ENCODE data around the gene SYK.

SYK gene

GRCh38 chr9:90909225-90909624, 107.6 kb downstream of the SYK start:
- no peak for DNase-seq

GRCh38 chr9:90909747-90910283, 108.2 kb downstream of the SYK start:
- no peak for DNase-seq

GRCh38 chr9:90914196-90914595, 112.6 kb downstream of the SYK start:
- DNase-seq: no peak

- DNase-seq: peak; percentile 75
These were observed 113.4 kb downstream of the SYK start for GRCh38 chr9:90914868-90915483.

GRCh38 chr9:90915693-90916092, 114.1 kb downstream of the SYK start:
- DNase-seq: no peak

- DNase-seq: no peak
These were observed 114.6 kb downstream of the SYK start for GRCh38 chr9:90916147-90916734.

- no peak for DNase-seq
These were observed 118.3 kb downstream of the SYK start for GRCh38 chr9:90919883-90920282.

GRCh38 chr9:90921104-90921503, 119.5 kb downstream of the SYK start:
- DNase-seq: no peak

GRCh38 chr9:90921969-90922368, 120.3 kb downstream of the SYK start:
- DNase-seq: no peak

- DNase-seq: no peak
These were observed 124.1 kb downstream of the SYK start for GRCh38 chr9:90925581-90926257.

GRCh38 chr9:90926936-90927335, 125.3 kb downstream of the SYK start:
- DNase-seq: no peak

- DNase-seq: no peak
These were observed 125.9 kb downstream of the SYK start for GRCh38 chr9:90927496-90927895.

- no peak for DNase-seq
These were observed 128.0 kb downstream of the SYK start for GRCh38 chr9:90929626-90930025.

GRCh38 chr9:90933468-90933867, 131.8 kb downstream of the SYK start:
- no peak for DNase-seq

GRCh38 chr9:90939351-90939750, 137.7 kb downstream of the SYK start:
- DNase-seq: no peak

GRCh38 chr9:90940280-90940679, 138.7 kb downstream of the SYK start:
- DNase-seq: no peak

- DNase-seq: no peak
These were observed 140.0 kb downstream of the SYK start for GRCh38 chr9:90941661-90942060.

GRCh38 chr9:90942555-90942954, 140.9 kb downstream of the SYK start:
- no peak for DNase-seq

GRCh38 chr9:90943341-90943740, 141.7 kb downstream of the SYK start:
- no peak for DNase-seq

GRCh38 chr9:90945336-90945735, 143.7 kb downstream of the SYK start:
- DNase-seq: no peak

- no peak for DNase-seq
These were observed 145.4 kb downstream of the SYK start for GRCh38 chr9:90946982-90947381.
